Muscle layer of colon (tissue), 2 donors: Measurements from ENCODE around the gene CTSH.
A peak's percentile ranks its signal among the peaks of the same experiment; 100 is the strongest.
"Not testable (repeated sequence)": the region's sequence is repeated elsewhere in the genome, so short reads cannot be mapped to it uniquely, and the experiment has no call there.

Source experiments
- H3K27ac ChIP-seq: one replicate; pipeline ENCODE4 v1.7.0; 2013; ENCODE audit warnings: low read depth, mild to moderate bottlenecking, low read length, moderate library complexity
- H3K27me3 ChIP-seq, 2 donors: one replicate each; pipeline ENCODE4 v1.7.0; 2013; ENCODE audit warnings: low read length in 2 of 2, mild to moderate bottlenecking in 2 of 2; ENCODE audit not compliant: insufficient read depth in 2 of 2, control insufficient read depth in 1 of 2
- H3K36me3 ChIP-seq: one replicate; pipeline ENCODE4 v1.7.0; 2013; ENCODE audit warnings: mild to moderate bottlenecking, low read length; ENCODE audit not compliant: insufficient read depth
- H3K4me1 ChIP-seq: one replicate; pipeline ENCODE4 v1.7.0; 2013; ENCODE audit warnings: mild to moderate bottlenecking, low read length; ENCODE audit not compliant: insufficient read depth
- H3K4me3 ChIP-seq, 2 donors: one replicate each; pipeline ENCODE4 v1.7.0; 2013; ENCODE audit warnings: low read length in 2 of 2, low read depth in 1 of 2, mild to moderate bottlenecking in 1 of 2, moderate library complexity in 1 of 2
- H3K9ac ChIP-seq: one replicate; pipeline ENCODE4 v1.7.0; 2013; ENCODE audit warnings: low read length
- H3K9me3 ChIP-seq: one replicate; pipeline ENCODE4 v1.7.0; 2013; ENCODE audit warnings: mild to moderate bottlenecking, low read length
- donor health status: abdominal sarcoma.
- donor health status: Adenocarcinoma of cecum.

CTSH gene

DNA sequence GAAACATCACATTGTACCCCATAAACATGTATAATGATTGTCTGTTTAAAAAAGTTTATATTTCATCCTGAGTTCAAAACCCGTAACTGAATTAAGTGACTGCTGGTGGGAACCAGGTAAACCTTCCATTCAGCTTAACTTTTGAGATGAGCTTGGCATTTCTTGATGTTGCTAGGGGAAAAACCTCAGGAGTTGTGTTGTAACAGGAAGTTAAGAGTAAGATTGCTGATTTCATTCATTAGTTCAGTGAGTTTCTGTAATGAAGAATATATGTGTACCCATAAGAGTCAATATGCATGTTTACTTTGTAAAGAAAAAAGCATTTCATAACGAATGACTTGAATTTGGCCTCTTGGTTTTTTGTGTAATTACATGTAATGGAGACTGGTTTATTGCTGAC is 32.5 kb downstream of the CTSH start:
- Histone ChIP-seq H3K9ac (no peak overlapping the region), H3K4me1 (peaks cover 43% of the 10 kb centered on the region), H3K36me3 (peaks cover 45% of the 10 kb centered on the region), H3K27me3 (no peaks in the 10 kb centered on the region), H3K4me3 (no peak overlapping the region), H3K9me3 (no peaks in the 10 kb centered on the region), H3K27ac (no peak overlapping the region)

DNA sequence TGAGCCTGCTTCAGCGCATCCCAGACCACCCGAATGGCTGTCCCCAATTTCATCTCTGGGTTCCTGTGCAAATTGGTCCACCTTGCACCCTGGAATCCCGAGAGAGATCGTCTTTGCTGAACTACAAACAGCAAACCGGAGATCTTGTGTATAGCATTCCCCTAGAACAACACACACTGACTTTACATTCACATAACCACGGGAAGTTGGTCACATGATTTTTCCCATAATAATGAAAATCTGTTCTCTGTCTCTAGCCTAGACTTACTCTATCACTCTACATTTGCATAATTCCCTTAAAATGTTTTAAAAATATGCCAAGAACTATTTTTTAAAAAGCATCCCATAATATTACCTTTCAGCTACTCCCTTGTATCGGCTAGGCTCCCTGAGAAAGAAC is 34.6 kb downstream of the CTSH start:
- H3K4me3 ChIP-seq: no peak overlapping the region
- H3K4me1 ChIP-seq: peaks cover 36% of the 10 kb centered on the region
- H3K9me3 ChIP-seq: no peaks in the 10 kb centered on the region
- peaks cover 59% of the 10 kb centered on the region for H3K36me3 ChIP-seq
- no peaks in the 10 kb centered on the region for H3K27me3 ChIP-seq
- peak overlapping the region; percentile 19 for H3K27ac ChIP-seq
- H3K9ac ChIP-seq: no peak overlapping the region

DNA sequence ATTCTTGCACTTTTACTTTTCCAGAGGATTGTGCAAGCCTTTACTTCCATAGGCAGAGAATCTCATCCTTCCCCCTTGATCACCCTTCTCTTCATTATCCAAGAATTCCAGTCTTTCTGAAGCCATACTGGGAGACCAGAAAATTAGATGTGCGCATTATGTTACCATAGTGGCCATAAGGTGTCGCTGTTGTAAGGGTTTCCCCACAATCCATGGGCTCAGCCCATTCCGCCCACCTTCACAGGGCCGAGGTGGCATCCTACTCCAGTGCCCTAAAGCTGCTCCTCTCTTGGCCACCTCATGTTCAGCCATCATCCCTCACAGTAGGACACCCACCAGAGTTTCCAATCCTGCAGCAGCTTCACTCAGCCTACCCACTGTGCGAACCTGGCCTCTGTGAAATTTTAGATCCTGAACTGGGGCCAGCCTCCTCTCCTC is 35.0 kb downstream of the CTSH start:
- Histone ChIP-seq H3K4me1 (peaks cover 31% of the 10 kb centered on the region), H3K27ac (peak overlapping the region; percentile 19), H3K36me3 (peaks cover 62% of the 10 kb centered on the region), H3K9me3 (no peaks in the 10 kb centered on the region), H3K27me3 (no peaks in the 10 kb centered on the region), H3K4me3 (no peak overlapping the region), H3K9ac (no peak overlapping the region)

DNA sequence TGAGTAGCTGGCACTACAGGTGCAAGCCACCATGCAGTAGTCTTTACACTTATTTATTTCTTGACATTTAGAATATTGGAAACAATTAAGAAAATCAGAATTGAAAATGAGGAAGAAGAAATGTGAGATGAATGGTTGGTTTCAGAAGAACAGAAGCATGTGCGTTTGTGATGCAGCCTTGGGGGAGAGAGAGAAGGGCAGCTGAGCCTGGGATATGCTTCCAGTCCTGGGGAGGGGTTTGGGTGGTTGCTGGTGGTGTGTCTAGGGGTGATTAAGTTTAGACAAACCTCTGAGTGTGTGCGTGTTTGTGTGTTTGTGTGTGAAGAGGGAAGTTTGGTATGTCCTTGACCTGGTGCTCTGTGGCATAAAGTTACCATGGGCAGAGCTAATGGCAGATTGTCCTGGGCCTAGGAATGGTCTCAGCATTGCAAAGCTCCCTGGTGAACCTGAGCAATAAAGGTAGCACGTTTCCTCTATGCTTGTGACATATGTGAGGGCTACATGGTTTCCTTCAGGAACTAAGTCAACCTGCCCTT is 35.6 kb downstream of the CTSH start:
- no peak overlapping the region for H3K4me3 ChIP-seq
- H3K9me3 ChIP-seq: no peaks in the 10 kb centered on the region
- peaks cover 25% of the 10 kb centered on the region for H3K4me1 ChIP-seq
- no peak overlapping the region for H3K9ac ChIP-seq
- no peaks in the 10 kb centered on the region for H3K27me3 ChIP-seq
- peaks cover 68% of the 10 kb centered on the region for H3K36me3 ChIP-seq
- no peak overlapping the region for H3K27ac ChIP-seq

DNA sequence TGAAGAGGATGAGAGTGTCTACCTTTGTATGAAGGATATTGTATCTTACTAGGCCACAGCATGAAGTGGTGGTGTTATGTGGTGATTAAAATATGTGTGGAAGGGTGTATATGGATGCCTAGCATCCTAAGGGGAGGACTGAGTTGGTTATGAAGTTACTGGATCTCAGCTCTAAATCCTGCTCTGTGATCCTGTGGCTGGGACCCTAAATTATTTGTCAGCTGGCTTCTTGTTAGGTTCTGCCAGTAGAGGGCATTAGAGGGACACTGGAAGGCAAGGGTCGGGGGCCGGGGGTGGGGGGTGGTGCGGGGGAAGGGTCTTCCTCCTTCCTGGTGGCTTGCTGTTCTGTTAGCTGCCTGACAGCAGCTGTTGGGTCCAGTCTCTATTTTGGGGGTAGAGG is 37.3 kb downstream of the CTSH start:
- Histone ChIP-seq H3K4me1 (peaks cover 18% of the 10 kb centered on the region), H3K9ac (no peak overlapping the region), H3K27me3 (no peaks in the 10 kb centered on the region), H3K36me3 (peaks cover 73% of the 10 kb centered on the region), H3K4me3 (no peak overlapping the region), H3K9me3 (no peaks in the 10 kb centered on the region), H3K27ac (no peak overlapping the region)

DNA sequence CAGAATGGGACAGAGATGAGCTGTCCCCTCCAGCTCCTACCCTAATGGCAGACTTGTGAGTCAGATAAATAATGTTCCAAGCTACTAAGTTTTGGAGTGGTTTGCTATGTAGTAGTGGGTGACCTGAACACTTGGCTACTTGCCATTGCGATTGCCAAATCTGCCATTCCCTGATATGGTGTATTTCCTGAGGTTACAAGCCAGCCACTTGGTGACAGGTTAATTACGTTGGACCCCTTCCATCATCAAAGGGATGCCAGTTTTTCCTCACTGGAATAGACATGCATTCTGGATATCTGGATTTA is 38.6 kb downstream of the CTSH start:
- H3K9ac ChIP-seq: no peak overlapping the region
- no peaks in the 10 kb centered on the region for H3K9me3 ChIP-seq
- no peaks in the 10 kb centered on the region for H3K27me3 ChIP-seq
- peaks cover 72% of the 10 kb centered on the region for H3K36me3 ChIP-seq
- H3K4me3 ChIP-seq: no peak overlapping the region
- H3K4me1 ChIP-seq: peaks cover 18% of the 10 kb centered on the region
- H3K27ac ChIP-seq: no peak overlapping the region

DNA sequence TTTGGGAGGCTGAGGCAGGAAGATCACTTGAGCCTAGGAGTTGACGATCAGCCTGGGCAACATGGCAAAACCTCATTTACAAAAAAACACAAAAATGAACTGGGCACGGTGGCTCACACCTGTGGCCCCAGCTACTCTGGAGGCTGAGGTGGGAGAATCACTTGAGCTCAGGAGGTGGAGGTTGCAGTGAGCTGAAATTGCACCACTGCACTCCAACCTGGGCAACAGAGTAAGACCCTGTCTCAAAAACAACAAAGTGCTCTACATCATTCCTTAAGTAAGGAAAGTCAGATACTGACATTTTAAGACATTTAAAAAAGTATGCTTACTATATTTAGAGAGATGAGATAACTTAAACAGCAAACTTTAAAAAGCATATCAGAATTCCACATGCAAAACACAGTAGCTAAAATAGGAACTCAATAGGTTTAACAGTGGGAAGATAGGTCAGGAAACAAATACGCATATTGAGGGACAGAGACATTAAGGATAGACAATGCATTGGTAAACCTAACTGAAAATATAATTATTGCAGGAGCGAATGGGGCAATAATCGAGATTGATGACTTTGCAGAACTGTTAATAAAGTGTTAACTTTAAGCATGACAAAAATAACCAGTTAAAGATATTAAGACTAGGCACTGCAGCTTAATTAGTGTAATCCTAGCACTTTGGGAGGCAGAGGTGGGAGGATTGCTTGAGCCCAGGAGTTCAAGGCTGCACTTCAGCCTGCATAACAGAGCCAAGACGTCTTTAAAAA is 40.1 kb downstream of the CTSH start:
- Histone ChIP-seq H3K4me1 (peaks cover 12% of the 10 kb centered on the region), H3K36me3 (peaks cover 70% of the 10 kb centered on the region), H3K9ac (no peak overlapping the region), H3K27ac (no peak overlapping the region), H3K9me3 (no peaks in the 10 kb centered on the region), H3K4me3 (no peak overlapping the region), H3K27me3 (no peaks in the 10 kb centered on the region)

DNA sequence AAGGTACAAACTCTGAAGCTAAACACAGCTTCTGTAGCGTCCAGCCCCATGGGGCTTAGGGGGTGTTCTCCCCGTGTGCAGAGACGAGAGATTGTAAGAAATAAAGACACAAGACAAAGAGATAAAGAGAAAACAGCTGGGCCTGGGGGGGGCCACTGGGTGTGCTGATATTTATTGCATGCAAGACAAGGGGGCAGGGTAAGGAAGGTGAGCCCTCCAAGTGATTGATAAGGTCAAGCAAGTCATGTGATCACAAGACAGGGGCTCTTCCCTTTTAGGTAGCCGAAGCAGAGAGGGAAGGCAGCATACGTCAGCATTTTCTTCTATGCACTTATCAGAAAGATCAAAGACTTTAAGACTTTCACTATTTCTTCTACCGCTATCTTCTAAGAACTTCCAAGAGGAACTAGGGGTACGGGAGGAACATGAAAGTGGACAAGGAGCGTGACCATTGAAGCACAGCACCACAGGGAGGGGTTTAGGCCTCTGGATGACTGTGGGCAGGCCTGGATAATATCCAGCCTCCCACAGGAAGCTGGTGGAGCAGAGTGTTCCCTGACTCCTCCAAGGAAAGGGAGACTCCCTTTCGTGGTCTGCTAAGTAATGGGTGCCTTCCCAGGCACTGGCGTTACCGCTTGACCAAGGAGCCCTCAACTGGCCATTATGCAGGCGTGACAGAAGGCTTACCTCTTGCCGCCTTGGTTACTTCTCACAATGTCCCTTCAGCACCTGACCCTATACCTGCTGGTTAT is 42.4 kb downstream of the CTSH start:
- H3K27ac ChIP-seq: not testable (repeated sequence)

DNA sequence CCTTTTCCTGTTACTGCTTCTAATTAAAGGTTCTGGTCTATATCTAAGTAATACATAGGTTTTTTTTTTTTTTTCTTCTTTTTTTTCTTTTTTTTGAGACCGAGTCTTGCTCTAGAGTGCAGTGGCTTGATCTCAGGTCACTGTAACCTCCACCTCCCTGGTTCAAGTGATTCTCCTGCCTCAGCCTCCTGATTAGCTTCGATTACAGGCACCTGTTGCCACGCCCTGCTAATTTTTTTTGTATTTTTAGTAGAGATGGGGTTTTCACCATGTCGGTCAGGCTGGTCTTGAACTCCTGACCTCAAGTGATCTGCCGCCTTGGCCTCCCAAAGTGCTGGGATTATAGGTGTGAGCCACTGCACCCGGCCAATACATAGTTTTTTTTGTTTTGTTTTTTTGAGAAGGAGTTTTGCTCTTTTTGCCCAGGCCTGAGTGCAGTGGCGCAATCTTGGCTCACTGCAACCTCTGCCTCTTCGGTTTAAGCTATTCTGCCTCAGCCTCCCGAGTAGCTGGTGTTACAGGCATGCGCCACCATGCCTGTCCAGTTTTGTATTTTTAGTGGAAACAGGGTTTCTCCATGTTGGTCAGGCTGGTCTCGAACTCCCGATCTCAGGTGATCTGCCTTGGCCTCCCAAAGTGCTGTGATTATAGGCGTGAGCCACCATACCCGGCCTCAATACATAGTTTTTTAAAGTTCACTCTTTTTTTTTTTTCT is 43.9 kb downstream of the CTSH start:
- not testable (repeated sequence) for H3K27me3 ChIP-seq, H3K9me3 ChIP-seq, H3K4me1 ChIP-seq, H3K27ac ChIP-seq, H3K9ac ChIP-seq, H3K4me3 ChIP-seq
- peaks cover 70% of the 10 kb centered on the region for H3K36me3 ChIP-seq

More for the DNA sequence above, 42.4 kb downstream of the CTSH start:
- H3K4me1 ChIP-seq, H3K9ac ChIP-seq, H3K9me3 ChIP-seq, H3K4me3 ChIP-seq, H3K27me3 ChIP-seq: not testable (repeated sequence)
- peaks cover 79% of the 10 kb centered on the region for H3K36me3 ChIP-seq

DNA sequence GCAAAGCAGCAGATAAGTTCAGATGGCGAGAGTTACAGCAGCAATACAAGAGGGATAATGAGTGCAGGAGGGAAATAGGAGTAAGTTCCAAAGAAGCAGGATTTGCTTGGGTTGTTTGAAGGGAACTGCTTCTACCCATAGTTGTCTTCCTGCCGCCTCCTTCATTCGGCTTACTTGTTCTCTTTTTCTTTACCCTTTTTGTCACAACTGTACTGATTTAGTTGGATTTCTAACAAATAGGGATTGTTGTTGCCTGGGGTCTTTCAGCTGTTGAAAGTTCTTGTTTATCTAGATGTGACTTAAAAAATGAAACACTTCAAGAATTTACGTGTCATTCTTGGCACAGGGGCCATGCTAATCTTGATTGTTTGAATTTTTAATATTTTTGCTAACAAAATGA is 46.3 kb downstream of the CTSH start:
- peaks cover 73% of the 10 kb centered on the region for H3K36me3 ChIP-seq

DNA sequence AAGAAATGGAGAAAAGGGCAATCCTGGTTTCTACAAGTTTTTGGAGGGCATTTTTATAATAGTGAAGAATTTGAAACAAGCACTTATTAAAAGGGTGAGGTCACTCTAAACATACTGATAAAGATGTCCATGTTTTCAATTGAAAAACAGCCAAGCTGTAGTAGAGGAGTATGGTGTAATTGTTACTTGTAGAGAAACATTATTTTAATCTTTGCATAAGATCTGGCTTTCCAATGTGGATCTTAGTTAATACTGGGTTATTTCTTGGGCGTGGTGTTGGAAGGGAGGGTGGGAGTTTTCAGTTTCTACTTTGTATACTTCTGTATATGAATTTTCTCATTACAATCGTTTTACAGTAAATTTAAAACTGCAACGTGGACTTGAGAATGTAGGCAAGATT is 49.4 kb downstream of the CTSH start:
- H3K4me3 ChIP-seq: no peak overlapping the region
- no peak overlapping the region for H3K9ac ChIP-seq
- peaks cover 65% of the 10 kb centered on the region for H3K36me3 ChIP-seq
- H3K27ac ChIP-seq: no peak overlapping the region
- H3K9me3 ChIP-seq: no peaks in the 10 kb centered on the region
- no peaks in the 10 kb centered on the region for H3K4me1 ChIP-seq
- H3K27me3 ChIP-seq: no peaks in the 10 kb centered on the region

More for the DNA sequence above, 46.3 kb downstream of the CTSH start:
- Histone ChIP-seq H3K27me3 (no peaks in the 10 kb centered on the region), H3K9me3 (no peaks in the 10 kb centered on the region), H3K9ac (no peak overlapping the region), H3K4me1 (no peaks in the 10 kb centered on the region), H3K27ac (no peak overlapping the region), H3K4me3 (no peak overlapping the region)
